B cell (primary cell): ENCODE results near the gene TCF12. TPM values are rescaled to one million over a fixed set of nuclear protein-coding genes. Genes with fewer than 3 reads are reported as not detected.

Experiments
- ATAC-seq: fragments of 200-7000 bp; cut with Tn5 transposase; one replicate; pipeline ENCODE4 v1.10.0; 2021; ENCODE audit warnings: low read depth, mild to moderate bottlenecking, moderate number of reproducible peaks, moderate library complexity
- CTCF ChIA-PET: fragments of 350-600 bp; sonication (Branson Sonifier 250); formaldehyde crosslinking; loops from one replicate; lab custom pipeline; 2021; ENCODE audit warnings: antibody characterized with exemption, inconsistent platforms; lab: Charles Lee
- POLR2A ChIA-PET: fragments of 350-600 bp; sonication (Branson Sonifier 250); formaldehyde crosslinking; loops from one replicate; lab custom pipeline; 2021; ENCODE audit warnings: antibody characterized with exemption; lab: Charles Lee
- DNase-seq: peaks from one replicate; pipeline ENCODE4 v3.0.0; 2013
- H2AFZ ChIP-seq: 2 replicates; pipeline ENCODE4 v1.6.1; 2012; ENCODE audit warnings: mild to moderate bottlenecking, low read depth, low read length; ENCODE audit not compliant: insufficient read depth, poor library complexity, severe bottlenecking
- H3K27ac ChIP-seq, 2 donors: 1 replicate in 1 of 2; 2 replicates in 1 of 2; pipeline ENCODE4 v1.5.1; 2012 to 2013; ENCODE audit warnings: low read length in 2 of 2, mild to moderate bottlenecking in 2 of 2, moderate library complexity in 1 of 2
- H3K27me3 ChIP-seq, 4 experiments: fragments of 200-600 bp in 1 of 4; sonication (generic) in 1 of 4; replicated peaks in 1 of 4; 1 replicate in 2 of 4; 2 replicates in 2 of 4; pipeline versions ENCODE4 v1.6.1 to v1.7.0; 2013 to 2016; ENCODE audit warnings: low read length in 3 of 4, mild to moderate bottlenecking in 2 of 4, mixed read lengths in 1 of 4, moderate library complexity in 1 of 4; ENCODE audit not compliant: insufficient read depth in 4 of 4, control insufficient read depth in 3 of 4; ENCODE audit errors: control extremely low read depth in 1 of 4
- H3K36me3 ChIP-seq, 2 experiments: replicated peaks in 1 of 2; 1 replicate in 1 of 2; 2 replicates in 1 of 2; pipeline versions ENCODE4 v1.6.1 to v1.7.1; 2013; ENCODE audit warnings: low read length in 1 of 2; ENCODE audit not compliant: insufficient read depth in 2 of 2, control insufficient read depth in 1 of 2; ENCODE audit errors: control extremely low read depth in 1 of 2, extremely low read depth in 1 of 2
- H3K4me1 ChIP-seq, 2 donors: fragments of 200-600 bp in 1 of 2; sonication (generic) in 1 of 2; 1 replicate in 1 of 2; 2 replicates in 1 of 2; pipeline versions ENCODE4 v1.5.1 to v1.6.1; 2013 to 2017; ENCODE audit warnings: low read length in 2 of 2; ENCODE audit not compliant: control insufficient read depth in 2 of 2, insufficient read depth in 2 of 2
- H3K4me2 ChIP-seq: replicated peaks from 2 replicates; pipeline ENCODE3; 2012; ENCODE audit warnings: mild to moderate bottlenecking, low read depth, low read length; ENCODE audit not compliant: poor library complexity, severe bottlenecking
- H3K4me3 ChIP-seq, 5 experiments: fragments of 200-600 bp in 1 of 5; sonication (generic) in 1 of 5; 1 replicate in 3 of 5; 2 replicates in 2 of 5; pipeline versions ENCODE4 v1.5.1 to v1.7.0; 2011 to 2016; ENCODE audit warnings: low read length in 4 of 5, mild to moderate bottlenecking in 4 of 5, low read depth in 2 of 5, control low read depth in 1 of 5, moderate library complexity in 1 of 5; ENCODE audit not compliant: insufficient read depth in 1 of 5; ENCODE audit errors: control extremely low read depth in 1 of 5, extremely low read depth in 1 of 5
- H3K79me2 ChIP-seq: fragments of 200-600 bp; sonication (generic); one replicate; pipeline ENCODE4 v1.6.0; 2016; ENCODE audit warnings: low read length; ENCODE audit not compliant: control insufficient read depth, insufficient read depth
- H3K9ac ChIP-seq: fragments of 200-600 bp; sonication (generic); 2 replicates; pipeline ENCODE4 v1.6.1; 2017; ENCODE audit warnings: mild to moderate bottlenecking, low read length, moderate library complexity
- H3K9me3 ChIP-seq, 3 donors: one replicate each; pipeline versions ENCODE4 v1.6.1 to v1.7.1; 2013; ENCODE audit warnings: low read length in 2 of 3; ENCODE audit not compliant: control insufficient read depth in 2 of 3, insufficient read depth in 1 of 3; ENCODE audit errors: control extremely low read depth in 1 of 3
- H4K20me1 ChIP-seq: 2 replicates; pipeline ENCODE4 v1.6.0; 2012; ENCODE audit warnings: mild to moderate bottlenecking, low read length; ENCODE audit not compliant: insufficient read depth, control insufficient read depth, poor library complexity, severe bottlenecking
- H3K27ac Mint-ChIP-seq: one replicate; pipeline ENCODE4 v1.8.0; 2021; ENCODE audit warnings: mixed read lengths
- H3K27me3 Mint-ChIP-seq: one replicate; pipeline ENCODE4 v1.8.0; 2021; ENCODE audit warnings: mixed read lengths
- H3K4me1 Mint-ChIP-seq: one replicate; pipeline ENCODE4 v1.8.0; 2021; ENCODE audit warnings: mixed read lengths
- H3K4me3 Mint-ChIP-seq: one replicate; pipeline ENCODE4 v1.8.0; 2021; ENCODE audit warnings: mixed read lengths
- H3K9me3 Mint-ChIP-seq: one replicate; pipeline ENCODE4 v1.8.0; 2022; ENCODE audit warnings: mixed read lengths; ENCODE audit not compliant: insufficient read depth
- CTCF ChIP-seq: fragments of 200-600 bp; IDR thresholded peaks from one replicate; pipeline ENCODE4 v1.8.0; 2022; ENCODE audit warnings: antibody characterized with exemption, mild to moderate bottlenecking
- EZH2 ChIP-seq: IDR thresholded peaks from 2 replicates; pipeline ENCODE4 v1.6.1; 2012; ENCODE audit warnings: borderline replicate concordance, low read depth, mild to moderate bottlenecking, moderate library complexity, low read length; ENCODE audit not compliant: insufficient read depth, poor library complexity, severe bottlenecking
- WGBS: methylation state at CpG from one replicate; pipeline ENCODE4 v1.1.5; 2013; ENCODE audit warnings: missing lambda C conversion rate; ENCODE audit not compliant: insufficient coverage; 5-methylcytosine and 5-hydroxymethylcytosine counted together
- intact Hi-C: fragments of 100-400 bp; cut with micrococcal nuclease; formaldehyde crosslinking; loops from one replicate; pipeline ENCODE4 v1.10.0; 2022
- polyA plus RNA-seq: library from polyadenylated mRNA; depleted of rRNA; stranded (reverse); fragments of >200 nt; gene quantifications from 2 replicates; pipeline ENCODE4 v1.2.3, GENCODE V29; 2012
- total RNA-seq, 2 donors: library from RNA; stranded (reverse); fragments of 120-200 nt in 1 of 2; gene quantifications; 1 replicate in 1 of 2; 2 replicates in 1 of 2; pipeline versions ENCODE4 v1.2.3 to v1.2.4, GENCODE V29; 2013 to 2022

Gene TCF12
- total and polyA plus RNA-seq, 2 donors (not counting 1 experiment from before 2014, with no cell fraction given): 27.1 to 131 TPM

GRCh38 chr15:57329582-57330367 is 411.3 kb downstream of the TCF12 start:
- no peak overlapping the region for H3K9ac ChIP-seq
- 46% methylated on average over 11 of the region's 13 CpGs for WGBS

More at GRCh38 chr15:57329582-57330367, 411.3 kb downstream of the TCF12 start:
- no peak for DNase-seq
- intact Hi-C loops: no loop called here
- Mint-ChIP-seq H3K27ac (no peak overlapping the region), H3K9me3 (no peaks in the 10 kb centered on the region), H3K4me1 (peaks cover 5% of the 10 kb centered on the region), H3K4me3 (no peak overlapping the region), H3K27me3 (peaks cover 12% of the 10 kb centered on the region)
- H3K36me3 ChIP-seq: no peaks in the 10 kb centered on the region
- TF ChIP-seq CTCF (no peak), EZH2 (no peak)
- no peak overlapping the region for H3K4me2 ChIP-seq
- H3K27me3 ChIP-seq: no peaks in the 10 kb centered on the region
- peaks cover 0 to 4% of the 10 kb centered on the region in 2 donors for H3K4me1 ChIP-seq
- H3K79me2 ChIP-seq: no peaks in the 10 kb centered on the region
- H3K9me3 ChIP-seq: no peaks in the 10 kb centered on the region
- H2AFZ ChIP-seq: no peak overlapping the region
- no peak overlapping the region for H3K27ac ChIP-seq
- ATAC-seq: no peak
- ChIA-PET POLR2A (no interaction called here), CTCF (interaction anchor here (0.7 to 1.4 kb wide), 3 partner anchors 8 to 61 kb away, joined by 3 to 5 read pairs (median 4); no protein-coding TSS in a partner anchor)
- no peaks in the 10 kb centered on the region for H4K20me1 ChIP-seq
- no peak overlapping the region for H3K4me3 ChIP-seq
